GM21825 (cell line): Measurements from ENCODE around the gene FAM131C.
A peak's percentile ranks its signal among the peaks of the same experiment; 100 is the strongest.
"Not testable (repeated sequence)": the region's sequence is repeated elsewhere in the genome, so short reads cannot be mapped to it uniquely, and the experiment has no call there.

Experiments
- ATAC-seq: cut with Tn5 transposase; IDR thresholded peaks from one replicate; pipeline ENCODE4 v1.9.1; 2021; ENCODE audit warnings: mild to moderate bottlenecking, moderate library complexity; ENCODE audit not compliant: unreplicated experiment

FAM131C gene

DNA sequence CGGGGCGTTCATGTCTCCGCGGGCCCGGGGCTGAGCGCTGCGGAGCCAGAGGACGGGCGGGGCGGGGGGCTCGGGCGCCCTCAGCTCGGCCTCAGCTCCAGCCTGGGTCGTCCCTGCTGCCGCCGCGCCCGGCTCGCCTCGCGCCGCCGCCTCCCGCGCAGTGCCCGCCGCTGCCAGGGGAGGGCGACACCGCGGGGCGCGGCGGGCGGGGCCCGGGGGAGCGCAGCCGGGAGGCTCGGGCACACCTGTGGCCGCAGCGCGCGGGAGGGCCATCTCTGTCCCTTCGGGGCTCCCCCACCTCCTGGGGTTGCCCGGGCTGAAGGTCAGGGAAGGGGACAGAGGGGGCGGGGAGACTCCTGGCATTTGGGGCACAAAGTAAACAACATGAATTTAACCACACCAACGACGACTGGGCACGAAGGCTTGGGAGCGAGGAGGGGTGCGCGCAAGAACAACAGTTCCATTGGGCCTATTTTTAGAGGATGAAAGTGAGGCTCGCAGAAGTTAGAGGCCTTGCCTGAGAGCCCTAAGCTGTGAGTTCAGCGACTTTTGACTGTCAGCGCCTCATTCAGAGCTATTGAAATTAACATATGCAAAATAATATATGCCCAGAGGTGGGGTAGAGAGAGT, at the start of gene FAM131C:
Gene FAM131C (minus strand): TSS at position 162 of the 630 bp plus-strand sequence. CDS start 209 bp downstream, outside the sequence.
- ATAC-seq, result peak; percentile 50

DNA sequence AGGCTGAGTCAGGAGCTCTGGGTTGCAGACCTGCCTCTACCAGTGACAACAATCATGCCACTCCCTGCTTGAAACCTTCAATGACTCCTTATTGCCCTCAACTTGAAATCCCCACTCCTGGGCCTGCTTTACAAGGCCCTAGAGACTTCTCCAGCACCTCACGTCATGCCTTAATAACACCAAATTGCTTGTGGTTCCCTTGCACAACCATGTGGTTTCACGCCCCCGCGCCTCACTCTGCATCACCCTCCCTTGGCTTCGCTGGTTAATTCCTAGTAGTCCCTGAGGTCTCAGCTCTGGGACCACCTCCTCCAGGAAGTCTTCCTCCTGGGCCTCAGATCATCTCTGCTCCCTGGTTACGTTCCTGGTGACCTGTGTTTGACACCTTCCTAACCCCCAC, 49.5 kb upstream of the FAM131C start:
- ATAC-seq, result no peak

DNA sequence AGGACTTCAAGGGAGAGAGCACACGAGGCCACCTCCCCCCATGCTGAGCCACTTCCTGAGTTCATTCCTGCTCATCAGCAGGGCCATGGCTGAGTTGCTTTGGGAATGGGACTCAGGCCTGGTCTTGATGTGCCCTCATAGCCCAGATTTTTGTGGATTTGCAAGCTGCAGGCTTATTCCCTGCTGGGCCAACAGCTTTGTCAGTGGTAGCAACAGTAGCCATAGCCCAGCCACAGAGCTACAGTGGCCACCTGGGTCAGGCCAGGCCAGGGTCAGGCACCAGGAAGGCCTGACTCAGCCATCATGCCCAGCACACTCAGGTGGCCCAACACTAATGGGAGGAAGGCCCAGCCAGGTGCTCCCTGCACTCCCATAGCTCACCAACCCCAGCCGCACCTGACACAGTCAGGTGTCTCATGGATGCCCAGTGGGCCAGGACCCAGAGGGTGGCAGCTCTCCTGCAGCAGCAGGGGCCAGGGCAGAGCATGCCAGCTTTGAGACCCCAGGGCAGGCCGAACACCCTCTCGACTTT, 49.0 kb upstream of the FAM131C start:
- ATAC-seq, result no peak

GRCh38 chr1:16120940-16121410, 47.5 kb upstream of the FAM131C start:
- no peak for ATAC-seq

- no peak for ATAC-seq
Measured at GRCh38 chr1:16120407-16120806, 47.0 kb upstream of the FAM131C start.

- no peak for ATAC-seq
Measured at GRCh38 chr1:16119926-16120325, 46.5 kb upstream of the FAM131C start.

DNA sequence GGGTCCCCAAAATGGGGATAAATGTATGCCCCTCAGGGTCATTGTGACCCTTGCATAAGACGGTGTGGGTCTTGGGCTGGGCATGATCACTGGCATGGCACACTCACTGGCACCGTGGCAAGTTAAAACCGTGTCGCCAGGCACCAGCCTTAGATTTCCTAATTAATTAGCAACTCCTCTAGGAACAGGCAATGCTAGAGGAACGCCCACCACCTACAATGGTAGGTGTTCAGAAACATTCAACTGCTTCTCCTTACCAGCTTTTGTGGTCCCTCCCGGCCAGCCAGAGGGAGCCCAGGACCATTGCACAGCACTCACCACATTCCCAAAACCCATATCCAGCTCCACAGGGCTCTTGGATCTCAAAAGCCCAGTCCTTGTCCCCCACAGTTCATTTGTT, 46.1 kb upstream of the FAM131C start:
- no peak for ATAC-seq

DNA sequence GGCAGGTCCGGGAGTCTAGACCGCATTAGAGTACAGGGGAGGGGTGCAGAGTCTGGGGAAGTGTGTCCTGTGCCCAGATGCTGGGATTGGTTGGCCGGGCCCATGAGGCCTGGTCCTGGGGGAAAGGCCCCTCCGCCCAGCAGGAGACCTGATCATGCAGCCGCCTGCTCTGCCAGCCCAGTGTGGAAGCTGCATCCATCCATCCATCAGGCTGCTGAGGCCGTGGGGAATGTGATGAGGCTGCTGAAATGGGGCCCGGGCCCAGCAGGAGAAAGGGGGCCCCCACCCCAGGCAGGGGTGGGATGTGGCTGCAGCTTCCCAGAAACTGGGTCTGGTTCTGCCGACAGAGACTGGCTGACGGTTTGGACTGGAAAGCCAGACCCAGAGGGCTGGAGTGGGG, 45.3 kb upstream of the FAM131C start:
- ATAC-seq, result no peak

DNA sequence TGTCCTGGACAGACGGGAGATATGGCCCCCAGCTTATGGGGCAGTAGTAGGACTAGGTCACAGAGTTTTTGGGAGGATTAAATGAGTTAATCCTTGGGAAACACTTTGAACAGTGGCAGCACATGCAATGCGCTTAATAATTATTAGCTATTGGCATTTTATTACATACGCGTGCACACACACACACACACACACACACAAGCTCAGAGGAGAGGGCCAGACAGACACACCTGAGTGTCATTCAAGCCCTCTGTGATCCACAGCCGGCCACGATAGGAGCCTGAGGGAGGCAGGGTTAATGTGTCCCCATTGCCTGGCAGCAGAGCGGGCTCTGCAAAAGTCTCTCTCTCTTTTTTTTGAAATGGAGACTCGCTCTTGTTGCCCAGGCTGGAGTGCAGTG, 44.5 kb upstream of the FAM131C start:
- no peak for ATAC-seq

GRCh38 chr1:16117369-16117768, 43.9 kb upstream of the FAM131C start:
- no peak for ATAC-seq

DNA sequence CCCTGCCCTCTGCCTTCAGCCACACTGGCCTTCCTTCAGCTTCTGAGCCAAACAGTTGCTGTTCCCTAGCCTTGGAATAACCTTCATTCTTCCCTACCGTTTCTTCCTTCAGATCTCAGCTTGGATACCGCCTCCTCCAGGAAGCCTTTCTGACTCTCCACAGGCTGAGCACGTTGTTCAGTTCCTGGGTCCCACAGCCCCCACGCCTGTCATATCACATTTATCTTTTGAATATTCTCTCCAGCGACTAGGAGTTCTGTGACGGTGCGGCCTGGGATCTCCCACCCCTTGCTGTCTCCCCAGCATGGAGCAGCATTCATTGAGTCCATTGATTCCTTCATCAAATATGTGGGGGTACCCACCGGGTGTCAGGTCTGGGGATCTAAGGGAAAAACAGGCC, 43.2 kb upstream of the FAM131C start:
- ATAC-seq, result no peak

GRCh38 chr1:16116002-16116401, 42.6 kb upstream of the FAM131C start:
- no peak for ATAC-seq

GRCh38 chr1:16115468-16115983, 42.1 kb upstream of the FAM131C start:
- no peak for ATAC-seq

GRCh38 chr1:16114527-16115467, 41.3 kb upstream of the FAM131C start:
- ATAC-seq, result no peak

- ATAC-seq, result no peak
Measured at GRCh38 chr1:16112596-16113555, 39.4 kb upstream of the FAM131C start.

DNA sequence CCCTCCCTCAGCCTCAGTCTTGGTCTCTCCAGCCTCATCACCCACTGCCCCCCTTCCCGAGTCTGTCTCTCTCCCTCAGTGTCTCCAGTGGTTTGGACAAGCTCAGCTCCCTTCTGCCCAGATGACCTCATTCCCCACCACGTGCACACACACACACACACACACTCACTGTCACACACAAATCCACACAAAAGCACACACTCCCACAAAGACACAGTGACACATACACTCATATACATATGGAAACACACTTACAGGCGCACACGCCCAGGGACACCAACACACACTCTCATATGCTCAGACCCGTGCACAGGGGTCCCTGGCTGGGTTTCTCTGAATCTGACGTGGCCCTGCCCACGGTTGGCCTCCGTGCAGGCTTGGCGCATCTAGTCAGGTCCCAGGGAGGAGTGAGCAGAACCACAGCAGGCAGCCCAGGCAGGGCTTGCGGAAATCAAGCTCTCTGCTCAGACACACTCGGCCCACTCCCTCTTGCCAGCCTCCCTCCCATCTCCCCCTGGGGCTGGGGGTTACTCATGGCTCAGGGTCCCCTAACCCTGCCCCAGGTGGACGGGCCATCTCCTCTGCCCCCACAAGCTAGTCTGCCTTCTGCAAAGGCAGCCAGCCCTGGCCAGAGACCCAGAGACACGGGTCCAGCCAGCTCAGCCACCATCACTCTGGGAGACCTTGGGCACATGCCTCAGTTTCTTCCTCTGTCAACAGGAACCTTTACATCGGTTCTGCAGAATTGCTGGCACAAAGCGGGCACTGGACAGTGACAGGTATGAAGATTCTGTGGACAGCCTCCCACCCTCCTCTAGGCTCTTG, 38.5 kb upstream of the FAM131C start:
- ATAC-seq, result no peak

- no peak for ATAC-seq
Measured at GRCh38 chr1:16110884-16111283, 37.4 kb upstream of the FAM131C start.

- ATAC-seq, result no peak
Measured at GRCh38 chr1:16110456-16110855, 37.0 kb upstream of the FAM131C start.

- no peak for ATAC-seq
Measured at GRCh38 chr1:16109571-16109970, 36.1 kb upstream of the FAM131C start.

- ATAC-seq, result not testable (repeated sequence)
Measured at GRCh38 chr1:16107039-16107438, 33.6 kb upstream of the FAM131C start.
